H1 (cell line): Measurements from ENCODE around the gene FBXW2. TPM values are rescaled to one million over a fixed set of nuclear protein-coding genes. Genes with fewer than 3 reads are reported as not detected.

ENCODE experiments used
- CTCF ChIA-PET: fragments of 300-600 bp; sonication (Branson Sonifier 250); formaldehyde crosslinking; loops from one replicate; lab custom pipeline; 2021; ENCODE audit not compliant: partially characterized antibody; lab: Charles Lee
- POLR2A ChIA-PET: fragments of 300-600 bp; sonication (Branson Sonifier 250); formaldehyde crosslinking; loops from one replicate; lab custom pipeline; 2021; ENCODE audit warnings: inconsistent platforms; ENCODE audit not compliant: partially characterized antibody; lab: Charles Lee
- DNase-seq, 2 experiments: peaks; one replicate each; pipeline versions ENCODE4 v3.0.0 to v3.0.0-alpha.2; 2010 to 2022; ENCODE audit warnings: low spot score in 2 of 2, low read depth in 1 of 2, mixed read lengths in 1 of 2
- FAIRE-seq: peaks from 2 replicates; lab custom pipeline; 2011; peaks lifted over from hg19 to GRCh38; lab: Jason Lieb, UNC
- H2AFZ ChIP-seq: 2 replicates; pipeline ENCODE4 v1.8.1; 2012; ENCODE audit warnings: low read length, inconsistent platforms
- H2AK5ac ChIP-seq: 2 replicates; pipeline ENCODE4 v1.6.1; 2013; ENCODE audit warnings: low read depth, low read length
- H2BK120ac ChIP-seq: replicated peaks from 2 replicates; pipeline ENCODE3; 2013; ENCODE audit warnings: low read depth, low read length, inconsistent platforms
- H2BK12ac ChIP-seq: 2 replicates; pipeline ENCODE4 v1.6.1; 2013; ENCODE audit warnings: low read depth, low read length
- H2BK15ac ChIP-seq: 2 replicates; pipeline ENCODE4 v1.6.1; 2013; ENCODE audit warnings: low read length
- H2BK20ac ChIP-seq: 2 replicates; pipeline ENCODE4 v1.6.1; 2013; ENCODE audit warnings: low read length
- H2BK5ac ChIP-seq: 2 replicates; pipeline ENCODE4 v1.6.1; 2013; ENCODE audit warnings: low read depth, low read length
- H3K14ac ChIP-seq: 2 replicates; pipeline ENCODE4 v1.6.1; 2013; ENCODE audit warnings: inconsistent platforms; ENCODE audit not compliant: insufficient read length
- H3K18ac ChIP-seq: 2 replicates; pipeline ENCODE4 v1.6.1; 2013; ENCODE audit warnings: low read length; ENCODE audit errors: extremely low read depth
- H3K23ac ChIP-seq: 2 replicates; pipeline ENCODE4 v1.6.1; 2013; ENCODE audit warnings: inconsistent platforms; ENCODE audit not compliant: insufficient read length
- H3K23me2 ChIP-seq: 2 replicates; pipeline ENCODE4 v1.6.1; 2013; ENCODE audit warnings: low read depth, low read length
- H3K27ac ChIP-seq: 2 replicates; pipeline ENCODE4 v1.6.1; 2011; ENCODE audit warnings: low read depth, low read length, inconsistent platforms
- H3K27me3 ChIP-seq, 4 experiments: replicated peaks in 1 of 4; 1 replicate in 1 of 4; 2 replicates in 3 of 4; pipeline versions ENCODE4 v1.6.1 to v1.8.1; 2011 to 2013; ENCODE audit warnings: low read length in 3 of 4, mild to moderate bottlenecking in 3 of 4, inconsistent platforms in 2 of 4, mixed read lengths in 2 of 4, moderate library complexity in 1 of 4; ENCODE audit not compliant: control insufficient read depth in 3 of 4, insufficient read depth in 3 of 4; ENCODE audit errors: extremely low read depth in 1 of 4
- H3K36me3 ChIP-seq, 4 experiments: 2 replicates each; pipeline versions ENCODE4 v1.6.1 to v1.8.1; 2011 to 2013; ENCODE audit warnings: mild to moderate bottlenecking in 4 of 4, low read length in 3 of 4, moderate library complexity in 2 of 4, control low read depth in 1 of 4, inconsistent platforms in 1 of 4; ENCODE audit not compliant: insufficient read depth in 4 of 4, control insufficient read depth in 2 of 4
- H3K4ac ChIP-seq: replicated peaks from 2 replicates; pipeline ENCODE3; 2013; ENCODE audit warnings: low read length, low read depth, mixed read lengths, inconsistent platforms; ENCODE audit not compliant: insufficient read length
- H3K4me1 ChIP-seq, 4 experiments: replicated peaks in 1 of 4; 1 replicate in 1 of 4; 2 replicates in 3 of 4; pipeline versions ENCODE4 v1.6.1 to v1.8.1; 2011 to 2013; ENCODE audit warnings: low read length in 3 of 4, inconsistent platforms in 2 of 4, mixed read lengths in 1 of 4; ENCODE audit not compliant: insufficient read depth in 4 of 4, control insufficient read depth in 3 of 4
- H3K4me2 ChIP-seq, 2 experiments: 2 replicates each; pipeline versions ENCODE4 v1.6.1 to v1.8.1; 2011 to 2013; ENCODE audit warnings: low read depth in 2 of 2, low read length in 2 of 2, control low read depth in 1 of 2, inconsistent platforms in 1 of 2, mild to moderate bottlenecking in 1 of 2; ENCODE audit not compliant: insufficient read depth in 1 of 2
- H3K4me3 ChIP-seq, 4 experiments: fragments of 200-600, 300-600 bp in 1 of 4; sonication (generic), shearing (Covaris generic), sonication (Bioruptor Twin) in 1 of 4; 2 replicates each; pipeline versions ENCODE4 v1.5.1 to v1.8.1; 2011 to 2016; ENCODE audit warnings: low read length in 4 of 4, low read depth in 3 of 4, control low read depth in 2 of 4, inconsistent platforms in 2 of 4, mild to moderate bottlenecking in 2 of 4, mixed read lengths in 1 of 4, moderate library complexity in 1 of 4; ENCODE audit not compliant: insufficient read depth in 2 of 4; ENCODE audit errors: extremely low read depth in 1 of 4
- H3K56ac ChIP-seq: replicated peaks from 2 replicates; pipeline ENCODE3; 2013; ENCODE audit warnings: low read depth, mild to moderate bottlenecking, mixed read lengths, low read length, inconsistent platforms; ENCODE audit not compliant: insufficient read length
- H3K79me1 ChIP-seq: 2 replicates; pipeline ENCODE4 v1.6.1; 2013; ENCODE audit warnings: low read depth, low read length, control low read depth
- H3K79me2 ChIP-seq, 2 experiments: 2 replicates each; pipeline versions ENCODE4 v1.6.1 to v1.8.1; 2012 to 2013; ENCODE audit warnings: low read length in 2 of 2, mild to moderate bottlenecking in 2 of 2, inconsistent platforms in 1 of 2; ENCODE audit not compliant: insufficient read depth in 2 of 2, control insufficient read depth in 1 of 2
- H3K9ac ChIP-seq, 4 experiments: replicated peaks in 1 of 4; 1 replicate in 1 of 4; 2 replicates in 3 of 4; pipeline versions ENCODE4 v1.6.1 to v1.8.1; 2011 to 2013; ENCODE audit warnings: low read depth in 3 of 4, low read length in 3 of 4, control low read depth in 2 of 4, mild to moderate bottlenecking in 2 of 4, moderate library complexity in 2 of 4, inconsistent platforms in 1 of 4; ENCODE audit errors: extremely low read depth in 1 of 4
- H3K9me3 ChIP-seq, 2 experiments: 2 replicates each; pipeline versions ENCODE4 v1.6.1 to v1.8.1; 2012 to 2013; ENCODE audit warnings: mild to moderate bottlenecking in 2 of 2, moderate library complexity in 2 of 2, control low read depth in 1 of 2, inconsistent platforms in 1 of 2, low read depth in 1 of 2, low read length in 1 of 2, mixed read lengths in 1 of 2; ENCODE audit not compliant: insufficient read depth in 2 of 2
- H4K20me1 ChIP-seq, 2 experiments: replicated peaks in 1 of 2; 2 replicates each; pipeline versions ENCODE3 to v1.8.1; 2011 to 2013; ENCODE audit warnings: inconsistent platforms in 2 of 2, low read length in 2 of 2, mild to moderate bottlenecking in 1 of 2; ENCODE audit not compliant: insufficient read depth in 2 of 2, control insufficient read depth in 1 of 2
- H4K5ac ChIP-seq: 2 replicates; pipeline ENCODE4 v1.6.1; 2013; ENCODE audit warnings: low read length, low read depth, mixed read lengths, inconsistent platforms; ENCODE audit not compliant: insufficient read length
- H4K8ac ChIP-seq: 2 replicates; pipeline ENCODE4 v1.8.0; 2013; ENCODE audit warnings: mild to moderate bottlenecking, moderate library complexity, low read length, inconsistent platforms; ENCODE audit not compliant: insufficient read depth; ENCODE audit errors: extremely low read depth
- H4K91ac ChIP-seq: replicated peaks from 2 replicates; pipeline ENCODE3; 2013; ENCODE audit warnings: low read length, mixed read lengths, inconsistent platforms; ENCODE audit not compliant: insufficient read length
- BACH1 ChIP-seq: IDR thresholded peaks from 2 replicates; pipeline ENCODE4 v1.6.1; 2012; ENCODE audit warnings: low read length, improper control_type of control experiment
- BCL11A ChIP-seq, 2 experiments: IDR thresholded peaks; one replicate each; pipeline ENCODE4 v1.6.1; 2011; ENCODE audit warnings: low read depth in 2 of 2, low read length in 2 of 2, mild to moderate bottlenecking in 2 of 2
- BRCA1 ChIP-seq: IDR thresholded peaks from 2 replicates; pipeline ENCODE4 v1.6.1; 2012; ENCODE audit warnings: low read depth, low read length, improper control_type of control experiment
- NANOG ChIP-seq: IDR thresholded peaks from 2 replicates; pipeline ENCODE4 v1.6.1; 2011; ENCODE audit warnings: low read length, low read depth, mild to moderate bottlenecking, inconsistent platforms; ENCODE audit not compliant: insufficient read depth, poor library complexity, severe bottlenecking
- TAF1 ChIP-seq: IDR thresholded peaks from 2 replicates; pipeline ENCODE4 v1.6.1; 2011; ENCODE audit warnings: mild to moderate bottlenecking, low read depth, low read length
- TCF12 ChIP-seq: IDR thresholded peaks from 2 replicates; pipeline ENCODE4 v1.6.1; 2011; ENCODE audit warnings: low read depth, mild to moderate bottlenecking, low read length
- WGBS, 2 experiments: shearing (Covaris generic) in 1 of 2; methylation state at CpG; one replicate each; pipeline versions ENCODE4 v1.1.6 to v1.1.7; 2013 to 2015; ENCODE audit warnings: low lambda C conversion rate in 2 of 2, mixed read lengths in 2 of 2, inconsistent platforms in 1 of 2, low coverage in 1 of 2, missing lambda C conversion rate in 1 of 2; ENCODE audit not compliant: insufficient replicate concordance in 2 of 2, insufficient coverage in 1 of 2, insufficient read length in 1 of 2; ENCODE audit errors: extremely low coverage in 1 of 2, missing lambda C conversion rate in 1 of 2; 5-methylcytosine and 5-hydroxymethylcytosine counted together
- polyA plus RNA-seq, 7 experiments: library from polyadenylated mRNA; depleted of rRNA in 3 of 7; stranded (reverse) in 5 of 7; unstranded in 2 of 7; fragments of >200 nt in 5 of 7; fragments of 200-250 nt in 2 of 7; gene quantifications; 1 replicate in 5 of 7; 2 replicates in 1 of 7; 4 replicates in 1 of 7; pipeline versions ENCODE4 v1.2.1 to v1.2.3, GENCODE V29; 2011 to 2013; ENCODE audit warnings: missing spikeins in 2 of 7, mixed read lengths in 2 of 7
- total RNA-seq: library from RNA; stranded (reverse); fragmentation: NEBNext Ultra II Directional; extraction: Animal tissue kit (Norgen Biotek cat#: 25700); gene quantifications from 2 replicates; pipeline ENCODE4 v1.2.1, GENCODE V29; 2021

FBXW2 gene
- total and polyA plus RNA-seq, 2 of the 8 experiments (the other 6 are each of a cell fraction or from before 2014, with no cell fraction given): 19.2 to 65.3 TPM

- H3K27ac ChIP-seq: no peak overlapping the region
- TF ChIP-seq TCF12: no peak
- no peak for TF ChIP-seq NANOG
- TF ChIP-seq BRCA1: no peak
- TF ChIP-seq BCL11A (IDR thresholded peaks at IDR 0.05; ENCODE audit: low read depth in 2 of 2, low read length in 2 of 2): no peak
- no peak for TF ChIP-seq BACH1
- TF ChIP-seq TAF1: no peak
- H2AK5ac ChIP-seq: no peak overlapping the region
- H2BK12ac ChIP-seq: no peak overlapping the region
- H3K4ac ChIP-seq: no peak overlapping the region
- ChIA-PET CTCF (interaction anchor here (0.7 to 1.8 kb wide), 4 partner anchors 9 to 299 kb away, joined by 3 to 9 read pairs (median 4); no protein-coding TSS in a partner anchor), POLR2A (no interaction called here)
- H3K4me1 ChIP-seq: no peaks in the 10 kb centered on the region
- H4K91ac ChIP-seq: no peak overlapping the region
- H3K36me3 ChIP-seq: peaks cover 5 to 35% (median 18%) of the 10 kb centered on the region in 4 experiments; a peak in 7 of 8 replicates
- FAIRE-seq (no peak), DNase-seq (no peak)
- H3K56ac ChIP-seq: no peak overlapping the region
- H2BK15ac ChIP-seq: no peak overlapping the region
- no peak overlapping the region for H2BK20ac ChIP-seq
- no peak overlapping the region for H4K8ac ChIP-seq
- no peak overlapping the region for H3K23ac ChIP-seq
- H3K14ac ChIP-seq: no peak overlapping the region
- no peak overlapping the region for H3K18ac ChIP-seq
- no peak overlapping the region for H2AFZ ChIP-seq
- no peaks in the 10 kb centered on the region for H3K23me2 ChIP-seq
- H4K5ac ChIP-seq: no peak overlapping the region
- no peaks in the 10 kb centered on the region for H3K27me3 ChIP-seq
- 96% methylated on average over 2 of the region's 2 CpGs; no CpG with 5 or more reads in 1 of the 2 experiments for WGBS, 2 experiments
- no peaks in the 10 kb centered on the region for H3K9me3 ChIP-seq
- H3K4me3 ChIP-seq: no peak overlapping the region
- no peak overlapping the region for H2BK5ac ChIP-seq
- H3K9ac ChIP-seq: no peak overlapping the region
- H3K4me2 ChIP-seq: no peak overlapping the region
- no peaks in the 10 kb centered on the region for H3K79me2 ChIP-seq
- no peak overlapping the region for H2BK120ac ChIP-seq
- no peaks in the 10 kb centered on the region; the same call in 1 of the 2 replicates for H3K79me1 ChIP-seq
- H4K20me1 ChIP-seq: peaks cover 2 to 4% of the 10 kb centered on the region in 2 experiments
These were observed 32.2 kb downstream of the FBXW2 start for GRCh38 chr9:120761006-120761405.
